Bladder microvascular endothelial cell (primary cell): Measurements from ENCODE around the gene MYBPC1. TPM values are rescaled to one million over a fixed set of nuclear protein-coding genes. Genes with fewer than 3 reads are reported as not detected.

Experiments used
- total RNA-seq: library from RNA; depleted of rRNA; stranded (reverse); fragments of >200 nt; gene quantifications from 2 replicates; pipeline ENCODE4 v1.2.3, GENCODE V29; 2014

The MYBPC1 gene, protein sequence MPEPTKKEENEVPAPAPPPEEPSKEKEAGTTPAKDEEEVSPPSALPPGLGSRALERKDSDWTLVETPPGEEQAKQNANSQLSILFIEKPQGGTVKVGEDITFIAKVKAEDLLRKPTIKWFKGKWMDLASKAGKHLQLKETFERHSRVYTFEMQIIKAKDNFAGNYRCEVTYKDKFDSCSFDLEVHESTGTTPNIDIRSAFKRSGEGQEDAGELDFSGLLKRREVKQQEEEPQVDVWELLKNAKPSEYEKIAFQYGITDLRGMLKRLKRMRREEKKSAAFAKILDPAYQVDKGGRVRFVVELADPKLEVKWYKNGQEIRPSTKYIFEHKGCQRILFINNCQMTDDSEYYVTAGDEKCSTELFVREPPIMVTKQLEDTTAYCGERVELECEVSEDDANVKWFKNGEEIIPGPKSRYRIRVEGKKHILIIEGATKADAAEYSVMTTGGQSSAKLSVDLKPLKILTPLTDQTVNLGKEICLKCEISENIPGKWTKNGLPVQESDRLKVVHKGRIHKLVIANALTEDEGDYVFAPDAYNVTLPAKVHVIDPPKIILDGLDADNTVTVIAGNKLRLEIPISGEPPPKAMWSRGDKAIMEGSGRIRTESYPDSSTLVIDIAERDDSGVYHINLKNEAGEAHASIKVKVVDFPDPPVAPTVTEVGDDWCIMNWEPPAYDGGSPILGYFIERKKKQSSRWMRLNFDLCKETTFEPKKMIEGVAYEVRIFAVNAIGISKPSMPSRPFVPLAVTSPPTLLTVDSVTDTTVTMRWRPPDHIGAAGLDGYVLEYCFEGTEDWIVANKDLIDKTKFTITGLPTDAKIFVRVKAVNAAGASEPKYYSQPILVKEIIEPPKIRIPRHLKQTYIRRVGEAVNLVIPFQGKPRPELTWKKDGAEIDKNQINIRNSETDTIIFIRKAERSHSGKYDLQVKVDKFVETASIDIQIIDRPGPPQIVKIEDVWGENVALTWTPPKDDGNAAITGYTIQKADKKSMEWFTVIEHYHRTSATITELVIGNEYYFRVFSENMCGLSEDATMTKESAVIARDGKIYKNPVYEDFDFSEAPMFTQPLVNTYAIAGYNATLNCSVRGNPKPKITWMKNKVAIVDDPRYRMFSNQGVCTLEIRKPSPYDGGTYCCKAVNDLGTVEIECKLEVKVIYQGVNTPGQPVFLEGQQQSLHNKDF
- total RNA-seq, result not detected in 2 replicates

DNA sequence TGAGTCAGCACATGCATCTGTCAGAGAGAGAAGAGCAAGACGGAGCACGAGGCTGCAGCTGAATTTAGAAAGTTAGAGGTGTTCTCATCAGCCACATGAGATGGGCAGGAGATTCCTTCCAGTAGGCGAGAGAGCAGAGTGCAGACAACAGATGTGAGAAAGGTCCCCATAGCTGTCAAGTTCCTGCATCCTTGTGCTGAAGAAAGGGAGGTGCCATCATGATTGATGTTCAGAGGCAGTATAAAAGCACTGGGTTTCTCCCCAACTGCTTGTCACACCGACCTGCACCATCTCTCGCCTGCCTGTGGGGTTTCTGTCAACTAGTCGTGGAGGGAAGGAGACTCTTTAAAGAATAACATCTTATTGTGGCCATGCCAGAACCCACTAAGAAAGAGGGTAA is at the start of gene MYBPC1:
Gene MYBPC1, plus strand, starts transcription at position 272 of the 400 bp plus-strand sequence. Its CDS starts 100 bp downstream, at position 372.

GRCh38 chr12:101697197-101697929 is 102.6 kb downstream of the MYBPC1 start, which contains the start of gene CHPT1:
CHPT1 (plus strand) TSS chr12:101697640; CDS start chr12:101697862, 222 bp downstream.

Other genes with a start within 250 kb of the MYBPC1 start
- 31.1 and 128 TPM in 2 replicates for gene ARL1, start 187.2 kb upstream of the MYBPC1 start, total RNA-seq
- gene SPIC, start 119.6 kb upstream of the MYBPC1 start, total RNA-seq, result not detected in 2 replicates
- gene CHPT1, start 102.7 kb downstream of the MYBPC1 start, total RNA-seq, result 10.2 and 18.4 TPM in 2 replicates
- gene SYCP3, start 144.5 kb downstream of the MYBPC1 start, total RNA-seq, result 0.13 TPM in 1 of 2 replicates, not detected in the other
- gene GNPTAB, start 236.0 kb downstream of the MYBPC1 start, total RNA-seq, result 16.7 and 40.4 TPM in 2 replicates